Endothelial cell of hepatic sinusoid (primary cell): ENCODE measurements around the gene HDAC5.
"Not testable (repeated sequence)": the region's sequence is repeated elsewhere in the genome, so short reads cannot be mapped to it uniquely, and the experiment has no call there.

Experiments used
- in situ Hi-C: cut with HindIII; loops from 2 replicates; pipeline ENCODE4 v1.10.0; 2017; ENCODE audit warnings: low sequenced_read_pairs

HDAC5 gene

GRCh38 chr17:44037471-44037870 lies 86.0 kb downstream of the HDAC5 start:
- in situ Hi-C loops, result no loop called here

- in situ Hi-C loops, result not testable (repeated sequence)
Observed at GRCh38 chr17:44034688-44035087, 88.8 kb downstream of the HDAC5 start.

- in situ Hi-C loops, result no loop called here
Observed at GRCh38 chr17:44033861-44034408, 89.5 kb downstream of the HDAC5 start.

- in situ Hi-C loops, result no loop called here
Observed at GRCh38 chr17:44030482-44030881, 93.0 kb downstream of the HDAC5 start.

GRCh38 chr17:44029736-44030135 lies 93.7 kb downstream of the HDAC5 start:
- in situ Hi-C loops, result no loop called here
